Activated CD8-positive, alpha-beta memory T cell treated with anti-CD3 and anti-CD28 coated beads for 1 hour (primary cell): Measurements from ENCODE around the gene SAFB.
"Not testable (repeated sequence)": the region's sequence is repeated elsewhere in the genome, so short reads cannot be mapped to it uniquely, and the experiment has no call there.

ENCODE experiments used
- DNase-seq, 2 donors: peaks; one replicate each; pipeline ENCODE4 v3.0.0-alpha.2; 2020; ENCODE audit warnings: low read depth in 1 of 2; ENCODE audit errors: extremely low read depth in 1 of 2

Gene SAFB

DNA sequence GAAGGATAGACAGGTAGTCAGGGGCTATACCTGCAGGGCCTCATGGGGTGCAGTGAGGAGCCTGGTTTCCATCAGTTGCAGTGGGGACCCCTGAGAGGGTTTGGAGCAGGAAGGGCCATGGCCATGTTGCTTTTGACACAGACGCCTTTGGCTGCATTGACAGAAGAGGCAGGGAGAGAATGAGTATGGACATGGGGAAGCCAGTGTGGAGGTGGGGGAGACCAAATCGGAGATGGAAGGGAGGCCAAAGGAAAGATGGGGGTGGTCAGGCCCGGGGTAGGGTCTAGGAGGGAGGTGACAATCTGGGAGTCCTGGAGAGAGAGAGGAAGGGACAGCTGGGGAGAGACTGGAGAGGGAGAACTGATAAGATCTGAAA is 59.2 kb downstream of the SAFB start:
- no peak for DNase-seq

DNA sequence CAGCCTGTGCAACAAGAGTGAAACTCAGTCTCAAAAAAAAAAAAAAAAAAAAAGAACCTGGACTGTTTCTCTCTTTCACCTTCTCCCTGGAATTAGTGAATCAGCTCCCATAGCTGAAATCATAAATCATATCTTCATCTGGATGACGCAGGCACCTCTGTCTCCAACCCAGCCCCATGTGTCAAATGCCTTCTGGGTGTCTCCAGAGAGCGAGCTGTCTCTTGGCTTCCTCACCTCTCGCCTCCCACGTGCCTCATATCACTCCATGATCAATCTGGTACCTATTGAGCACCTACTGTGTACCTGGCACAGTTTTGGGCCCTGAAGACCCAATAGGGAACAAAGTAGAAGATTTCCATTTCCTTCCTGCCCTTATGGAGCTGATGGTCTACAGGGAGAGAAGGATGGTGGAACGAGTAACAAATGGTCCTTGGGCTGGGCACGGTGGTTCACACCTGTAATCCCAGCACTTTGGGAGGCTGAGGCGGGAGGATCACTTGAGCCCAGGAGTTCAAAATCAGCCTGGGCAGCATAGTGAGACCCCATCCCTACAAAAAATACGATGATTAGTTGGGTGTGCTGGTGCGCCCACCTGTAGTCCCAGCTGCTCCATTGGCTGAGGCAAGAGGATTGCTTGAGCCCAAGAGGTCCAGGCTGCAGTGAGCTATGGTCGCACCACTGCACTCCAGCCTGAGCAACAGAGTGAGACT is 60.4 kb downstream of the SAFB start:
- no peak for DNase-seq

DNA sequence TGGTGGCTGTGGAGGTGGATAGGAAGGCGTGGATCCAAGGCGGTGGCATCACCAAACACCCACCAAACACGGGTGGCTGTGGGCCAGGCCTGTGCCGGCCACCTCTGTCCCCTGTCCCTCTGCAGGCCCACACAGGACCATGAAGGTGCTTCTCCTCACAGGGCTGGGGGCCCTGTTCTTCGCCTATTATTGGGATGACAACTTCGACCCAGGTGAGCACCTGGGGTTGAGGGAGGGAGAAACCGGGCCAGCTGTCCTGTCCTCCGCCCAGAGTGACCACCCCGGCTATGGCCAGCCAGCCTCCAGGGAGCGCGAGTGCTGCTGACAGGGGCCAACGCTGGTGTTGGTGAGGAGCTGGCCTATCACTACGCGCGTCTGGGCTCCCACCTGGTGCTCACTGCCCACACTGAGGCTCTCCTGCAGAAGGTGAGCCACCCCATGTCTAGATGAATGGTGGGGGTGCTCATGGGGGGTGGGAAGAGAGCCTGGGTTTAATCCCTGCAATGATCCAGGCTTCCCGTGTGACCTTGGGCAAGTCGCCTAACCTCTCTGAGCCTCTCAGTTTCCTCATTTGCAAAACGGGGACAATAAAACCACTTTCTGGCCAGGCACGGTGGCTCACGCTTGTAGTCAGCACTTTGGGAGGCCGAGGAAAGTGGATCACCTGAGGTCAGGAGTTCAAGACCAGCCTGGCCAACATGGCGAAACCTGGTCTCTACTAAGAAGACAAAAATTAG is 62.0 kb downstream of the SAFB start:
- no peak for DNase-seq

DNA sequence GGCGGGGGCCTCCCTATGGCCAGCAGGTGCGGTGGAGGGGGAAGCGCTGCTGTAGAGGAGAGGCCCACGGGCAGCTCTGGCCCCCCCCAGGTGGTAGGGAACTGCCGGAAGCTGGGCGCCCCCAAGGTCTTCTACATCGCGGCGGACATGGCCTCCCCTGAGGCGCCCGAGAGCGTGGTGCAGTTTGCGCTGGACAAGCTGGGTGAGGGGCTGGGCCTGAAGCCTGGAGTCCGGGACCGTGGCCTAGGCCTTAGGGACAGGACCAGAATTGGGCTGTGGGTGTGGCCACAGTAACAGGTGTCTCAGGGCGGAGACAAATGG is 63.4 kb downstream of the SAFB start:
- DNase-seq: no peak

DNA sequence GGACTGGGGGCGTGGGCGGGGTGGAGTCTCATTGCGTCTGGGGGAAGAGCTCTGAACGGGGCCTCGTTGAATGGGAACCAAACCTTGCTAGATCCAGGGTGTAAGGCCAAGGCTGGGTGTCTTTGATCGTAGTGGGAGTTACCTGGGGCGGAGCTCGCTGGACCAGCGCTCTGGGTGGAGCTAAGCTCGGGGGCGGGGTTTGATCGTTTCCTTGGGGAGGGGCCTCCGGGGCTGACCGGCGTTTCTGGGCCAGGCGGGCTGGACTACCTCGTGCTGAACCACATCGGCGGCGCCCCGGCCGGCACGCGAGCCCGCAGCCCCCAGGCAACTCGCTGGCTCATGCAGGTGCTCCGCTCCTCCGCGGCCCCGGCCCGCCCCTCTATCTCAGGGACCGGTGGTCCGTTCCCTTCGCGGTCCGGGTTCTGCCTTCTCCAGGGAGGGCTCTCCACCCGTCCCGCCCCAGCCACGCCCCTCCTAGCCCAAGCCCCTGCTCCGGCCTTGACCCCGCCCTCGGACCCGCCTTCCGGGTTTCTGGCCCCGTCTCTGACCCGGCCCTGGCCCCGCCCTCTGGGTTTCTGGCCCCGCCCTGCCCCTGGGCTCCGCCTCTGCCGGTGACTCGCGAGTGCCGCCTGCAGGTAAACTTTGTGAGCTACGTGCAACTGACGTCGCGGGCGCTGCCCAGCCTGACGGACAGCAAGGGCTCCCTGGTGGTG is 63.9 kb downstream of the SAFB start:
- DNase-seq: peak; percentile 86 to 93

DNA sequence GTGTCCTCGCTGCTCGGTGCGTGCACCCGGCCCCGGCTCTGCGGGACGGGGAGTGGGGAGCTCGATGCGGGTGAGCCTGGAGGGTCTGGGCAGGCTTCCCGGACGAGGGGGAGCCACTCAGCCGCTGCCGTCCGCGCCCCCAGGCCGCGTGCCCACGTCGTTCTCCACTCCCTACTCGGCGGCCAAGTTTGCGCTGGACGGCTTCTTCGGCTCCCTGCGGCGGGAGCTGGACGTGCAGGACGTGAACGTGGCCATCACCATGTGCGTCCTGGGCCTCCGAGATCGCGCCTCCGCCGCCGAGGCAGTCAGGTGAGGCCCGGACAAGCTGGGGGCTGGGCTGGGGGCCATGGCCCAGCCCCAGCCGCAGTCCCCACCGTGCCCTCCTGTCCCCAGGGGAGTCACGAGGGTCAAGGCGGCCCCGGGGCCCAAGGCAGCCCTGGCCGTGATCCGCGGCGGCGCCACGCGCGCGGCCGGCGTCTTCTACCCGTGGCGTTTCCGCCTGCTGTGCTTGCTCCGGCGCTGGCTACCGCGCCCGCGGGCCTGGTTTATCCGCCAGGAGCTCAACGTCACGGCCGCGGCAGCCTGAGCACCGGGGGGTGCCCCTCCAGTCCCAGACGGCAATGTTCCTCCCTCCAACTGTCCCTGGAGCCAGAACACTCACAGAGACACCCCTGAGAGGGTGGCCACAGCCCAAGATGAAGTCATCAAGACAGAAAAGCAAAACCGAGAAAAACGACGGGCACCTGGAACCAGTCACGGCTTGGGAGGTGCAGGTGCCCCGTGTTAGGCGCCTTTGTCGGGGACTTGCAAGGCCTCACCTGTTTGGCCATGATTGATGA is 64.7 kb downstream of the SAFB start:
- no peak for DNase-seq

DNA sequence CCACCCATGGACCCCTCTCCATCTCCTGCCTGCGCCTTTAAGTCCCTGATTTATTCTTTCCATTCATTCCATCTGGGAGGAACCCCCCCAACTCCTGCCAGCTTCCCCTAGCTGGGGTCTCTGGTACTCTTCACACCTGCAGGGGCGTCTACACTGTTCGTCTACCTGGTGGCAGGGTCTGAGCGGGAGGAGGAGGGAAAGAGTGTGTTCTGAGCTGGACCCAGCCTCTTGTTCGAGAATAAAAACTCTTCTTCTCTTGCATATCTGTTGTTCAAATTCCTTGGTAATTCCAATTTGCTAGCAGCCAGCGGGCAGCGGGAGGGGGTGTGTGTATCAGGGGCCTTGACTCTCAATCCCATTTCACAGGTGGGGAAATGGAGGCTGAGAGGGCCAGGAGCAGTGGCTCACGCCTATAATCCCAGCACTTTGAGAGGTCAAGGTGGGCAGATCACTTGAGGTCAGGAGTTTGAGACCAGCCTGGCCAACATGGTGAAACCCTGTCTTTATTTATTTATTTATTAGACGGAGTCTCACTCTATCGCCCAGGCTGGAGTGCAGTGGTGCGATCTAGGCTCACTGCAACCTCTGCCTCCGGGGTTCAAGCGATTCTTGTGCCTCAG is 65.5 kb downstream of the SAFB start:
- DNase-seq: not testable (repeated sequence)

DNA sequence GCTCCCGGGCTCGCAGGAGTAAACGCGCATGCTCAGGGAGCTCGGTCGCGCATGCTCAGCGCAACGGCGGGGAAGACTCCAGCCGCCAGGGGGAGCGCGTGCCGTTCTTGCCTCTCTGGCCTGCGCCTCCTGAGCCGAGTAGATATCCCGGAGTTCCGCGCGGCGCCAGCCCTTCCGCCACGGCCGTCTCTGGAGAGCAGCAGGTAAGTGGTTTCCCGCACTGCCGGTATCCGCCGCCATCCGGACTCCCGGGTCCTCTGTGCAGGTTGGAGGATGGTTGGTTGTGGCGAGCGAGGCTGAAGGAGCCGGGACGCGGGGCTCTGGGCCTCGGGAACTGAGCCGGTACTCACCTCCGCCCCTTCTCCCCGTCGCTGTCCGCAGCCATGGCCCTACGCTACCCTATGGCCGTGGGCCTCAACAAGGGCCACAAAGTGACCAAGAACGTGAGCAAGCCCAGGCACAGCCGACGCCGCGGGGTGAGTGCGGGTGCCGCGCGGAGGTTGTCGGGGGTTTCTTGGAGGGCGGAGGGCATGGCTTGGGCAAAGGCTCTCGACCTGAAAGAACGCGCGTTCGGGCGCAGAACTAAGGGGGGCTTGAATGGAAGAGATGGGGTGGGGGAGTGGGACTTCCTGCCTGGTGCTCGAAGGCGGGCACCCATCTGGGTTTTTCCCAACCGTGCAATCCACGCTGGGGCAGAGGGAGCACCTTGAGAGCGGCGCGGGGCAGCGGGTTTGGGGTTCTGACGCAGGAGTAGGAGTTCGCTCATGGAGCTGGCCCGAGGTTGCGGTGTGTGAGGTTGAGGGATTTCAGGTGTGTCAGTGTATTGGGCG is 67.5 kb downstream of the SAFB start, which contains the start of gene RPL36:
Gene RPL36, plus strand, starts transcription at position 171 of the 830 bp plus-strand sequence. Its CDS starts 213 bp downstream, at position 384.
- peak; percentile 95 to 99 for DNase-seq

DNA sequence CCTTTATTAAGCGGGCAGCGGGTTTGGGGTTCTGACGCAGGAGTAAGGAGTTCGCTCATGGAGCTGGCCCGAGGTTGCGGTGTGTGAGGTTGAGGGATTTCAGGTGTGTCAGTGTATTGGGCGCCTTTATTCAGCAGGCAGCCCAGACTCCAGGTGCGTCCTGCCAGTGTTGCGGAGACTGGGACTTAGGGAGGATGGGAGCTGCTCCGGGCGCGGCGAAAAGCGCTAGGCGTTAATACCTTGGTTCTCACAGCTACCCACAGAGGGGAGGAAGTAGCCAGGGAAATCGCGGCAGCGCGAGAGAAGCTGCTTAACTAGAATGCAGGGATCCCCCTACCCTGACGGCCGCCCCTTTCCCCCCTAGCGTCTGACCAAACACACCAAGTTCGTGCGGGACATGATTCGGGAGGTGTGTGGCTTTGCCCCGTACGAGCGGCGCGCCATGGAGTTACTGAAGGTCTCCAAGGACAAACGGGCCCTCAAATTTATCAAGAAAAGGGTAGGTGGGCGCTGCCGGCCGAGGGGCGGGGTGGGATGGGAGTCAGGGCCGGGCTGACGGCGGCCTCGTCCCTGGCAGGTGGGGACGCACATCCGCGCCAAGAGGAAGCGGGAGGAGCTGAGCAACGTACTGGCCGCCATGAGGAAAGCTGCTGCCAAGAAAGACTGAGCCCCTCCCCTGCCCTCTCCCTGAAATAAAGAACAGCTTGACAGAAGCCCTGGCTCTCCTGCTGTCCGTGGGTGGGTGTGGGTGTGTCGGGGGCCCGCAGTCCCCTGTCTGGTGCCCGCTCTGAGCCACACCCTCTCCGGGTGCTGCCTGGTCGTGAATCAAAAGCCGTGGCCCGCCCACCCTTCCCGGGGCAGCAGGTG is 68.3 kb downstream of the SAFB start:
- peak in 1 of 2 donors; percentile 14 for DNase-seq

DNA sequence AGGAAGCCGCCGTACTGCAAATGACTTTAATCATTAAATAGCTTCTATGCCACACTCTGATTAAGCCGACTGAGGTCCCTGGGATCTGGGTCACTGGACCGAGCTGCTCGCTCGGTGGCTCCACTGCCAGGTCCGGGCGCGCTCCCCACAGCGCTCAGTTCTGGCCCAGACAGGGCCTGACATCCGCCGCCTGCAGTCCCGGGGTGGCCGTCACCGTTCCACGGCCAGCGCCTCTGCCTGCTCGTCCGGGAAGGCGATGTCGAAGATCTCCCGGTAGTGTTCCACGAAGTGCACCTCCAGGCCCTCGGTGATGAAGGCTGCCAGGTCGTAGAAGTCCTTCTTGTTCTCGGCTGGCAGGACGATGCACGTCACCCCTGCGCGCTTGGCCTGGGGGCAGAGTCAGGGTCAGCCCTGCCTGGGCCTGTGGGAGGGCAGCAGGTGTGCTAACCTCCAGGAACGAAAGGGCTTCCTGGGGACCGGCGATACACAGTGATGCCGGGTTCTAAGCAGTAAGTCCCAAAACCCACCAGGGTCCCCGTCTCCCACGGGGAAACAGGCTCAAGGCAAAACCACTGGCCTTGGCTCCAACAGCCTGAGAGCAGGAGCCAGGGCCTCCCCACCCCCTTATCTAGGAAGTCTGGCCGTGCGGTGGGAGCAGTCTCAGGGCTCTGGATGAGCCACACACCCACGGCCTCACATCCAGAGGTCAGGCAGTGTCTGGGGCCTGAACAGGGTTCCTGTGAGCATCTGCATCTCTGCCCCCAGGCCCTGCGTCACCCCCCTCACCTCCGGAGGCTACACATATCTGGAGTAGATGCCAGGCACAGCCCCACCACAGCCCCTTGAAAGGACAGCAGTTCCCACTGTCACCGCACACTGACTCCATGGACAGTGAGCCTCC is 69.2 kb downstream of the SAFB start:
- DNase-seq: no peak

DNA sequence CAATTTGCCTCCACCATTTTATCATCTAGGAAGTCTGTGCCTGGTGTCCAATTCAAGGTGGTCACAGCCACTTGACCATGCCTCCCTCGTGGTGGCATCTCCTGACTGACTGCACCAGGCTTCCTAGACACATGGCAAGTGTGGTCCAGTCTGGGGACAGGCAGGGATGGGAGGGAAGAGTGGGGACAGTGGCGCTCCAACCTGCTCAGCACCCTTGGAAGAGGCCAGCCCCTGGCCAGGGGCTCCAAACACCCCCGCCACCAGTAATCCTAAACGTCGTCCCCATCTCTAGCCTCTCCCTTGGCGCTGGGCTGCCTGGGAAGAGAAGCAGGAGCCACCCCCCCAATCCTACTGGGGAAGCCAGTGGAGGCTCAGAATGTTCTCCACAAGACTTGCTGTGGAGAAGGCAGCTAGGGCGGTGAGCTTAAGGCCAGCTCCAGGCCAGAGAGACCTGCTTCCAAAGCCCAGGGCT is 69.9 kb downstream of the SAFB start:
- DNase-seq: no peak

DNA sequence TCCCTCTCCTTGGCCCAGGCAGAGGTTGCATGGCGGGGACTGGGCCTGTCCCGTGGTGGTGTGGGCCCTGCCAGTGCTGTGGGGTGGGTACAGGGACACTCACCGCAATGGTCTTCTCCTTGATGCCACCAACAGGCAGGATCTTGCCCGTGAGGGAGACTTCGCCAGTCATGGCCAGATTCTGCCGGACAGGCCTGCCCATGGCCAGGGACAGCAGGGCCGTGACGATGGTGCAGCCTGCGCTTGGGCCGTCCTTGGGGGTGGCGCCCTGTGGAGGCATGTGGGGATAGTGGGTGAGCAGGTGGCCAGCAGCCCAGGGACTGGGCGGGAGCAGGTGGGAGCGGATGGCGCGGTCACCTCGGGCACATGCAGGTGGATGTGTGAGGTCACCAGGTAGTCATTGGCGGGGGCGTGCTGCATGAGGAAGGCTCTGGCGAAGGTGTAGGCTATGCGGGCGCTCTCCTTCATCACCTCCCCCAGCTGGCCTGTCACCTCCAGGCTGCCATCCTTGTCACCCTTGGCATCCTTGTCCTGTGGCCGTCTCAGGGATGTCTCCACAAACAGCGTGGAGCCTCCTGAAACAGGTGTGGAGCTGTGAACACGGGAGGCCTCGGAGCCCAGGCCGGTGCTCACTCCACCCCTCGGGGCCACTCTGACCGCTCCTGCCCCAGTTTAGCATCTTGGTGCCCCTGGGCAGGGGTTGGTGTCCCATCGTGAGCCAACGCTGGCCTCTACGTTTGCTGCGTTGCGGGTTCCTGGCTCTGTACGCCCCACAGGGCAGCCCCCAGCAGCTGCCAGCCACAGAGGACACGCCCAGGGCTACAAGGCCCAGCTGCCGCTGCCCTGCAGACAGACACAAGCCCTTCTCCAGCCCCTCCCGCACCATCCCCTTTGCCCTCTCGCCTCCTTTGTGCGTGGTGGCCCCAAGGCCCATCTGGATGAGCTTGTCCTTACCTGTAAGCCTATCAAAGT is 70.6 kb downstream of the SAFB start:
- no peak for DNase-seq

DNA sequence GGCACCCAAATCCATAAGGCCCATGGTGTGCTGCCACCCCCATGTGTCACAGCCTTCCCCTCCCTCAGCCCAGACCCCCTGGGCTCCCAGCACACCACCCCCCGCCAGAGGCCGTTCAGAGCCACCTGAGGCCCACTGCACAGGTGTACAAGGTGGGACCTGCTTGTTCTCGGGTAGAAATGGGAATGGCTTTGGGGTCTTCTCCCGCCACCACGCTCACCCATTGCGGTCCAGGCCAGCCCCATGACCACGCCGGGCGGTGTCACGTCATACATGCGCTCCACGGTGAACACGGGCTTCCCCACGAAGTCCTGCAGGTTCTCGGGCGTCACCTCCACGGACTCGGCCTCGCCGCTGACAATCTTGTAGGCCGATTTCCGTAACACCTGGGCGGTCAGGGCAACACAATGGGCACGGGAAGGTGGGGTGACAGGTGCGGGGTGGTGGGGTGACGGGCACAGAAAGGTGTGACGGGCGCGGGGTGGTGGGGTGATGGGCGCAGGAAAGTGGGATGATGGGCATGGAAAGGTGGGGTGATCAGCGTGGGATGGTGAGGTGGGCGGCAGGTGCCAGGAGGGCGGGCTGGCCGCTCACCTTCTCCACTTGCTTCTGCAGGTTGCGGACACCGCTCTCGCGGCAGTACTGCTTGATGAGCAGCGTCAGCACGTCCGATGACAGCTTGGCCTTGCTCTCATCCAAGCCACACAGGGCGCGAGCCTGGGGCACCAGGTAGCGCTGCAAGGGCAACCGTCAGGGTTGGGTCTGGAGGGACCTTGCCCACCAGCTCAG is 71.5 kb downstream of the SAFB start:
- no peak for DNase-seq

DNA sequence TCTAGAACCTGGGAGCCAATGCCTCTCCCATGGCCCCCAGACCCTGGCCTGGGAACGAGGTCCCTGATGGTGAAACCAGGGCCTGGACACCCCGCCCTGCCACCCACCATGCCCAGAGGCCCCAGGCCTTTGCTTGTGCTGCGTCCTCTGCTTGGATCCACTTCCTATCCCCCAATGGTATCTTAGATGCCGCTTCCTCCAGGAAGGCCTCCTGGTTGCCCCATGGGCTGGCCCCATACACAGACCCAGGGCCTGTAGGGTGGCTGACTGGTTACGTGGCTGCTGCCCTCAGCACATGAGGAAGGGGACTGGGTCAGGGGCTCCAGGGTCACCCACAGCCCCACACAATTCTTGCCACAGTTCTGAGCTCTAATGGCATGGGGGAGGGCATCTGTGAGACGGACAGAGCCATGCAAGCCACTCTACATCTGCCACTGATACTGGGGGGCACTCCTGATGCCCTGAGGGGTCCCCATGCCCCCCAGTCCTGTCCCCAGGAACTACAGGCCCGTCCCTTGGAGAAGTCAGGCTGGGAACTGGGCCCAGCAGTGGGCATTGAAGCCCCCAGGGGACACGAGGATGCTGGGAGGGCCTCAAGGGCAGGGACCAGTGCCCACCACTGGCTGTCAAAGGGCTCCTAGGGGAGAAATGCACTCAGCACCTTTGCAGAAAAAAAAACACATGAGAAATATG is 72.2 kb downstream of the SAFB start:
- no peak for DNase-seq

DNA sequence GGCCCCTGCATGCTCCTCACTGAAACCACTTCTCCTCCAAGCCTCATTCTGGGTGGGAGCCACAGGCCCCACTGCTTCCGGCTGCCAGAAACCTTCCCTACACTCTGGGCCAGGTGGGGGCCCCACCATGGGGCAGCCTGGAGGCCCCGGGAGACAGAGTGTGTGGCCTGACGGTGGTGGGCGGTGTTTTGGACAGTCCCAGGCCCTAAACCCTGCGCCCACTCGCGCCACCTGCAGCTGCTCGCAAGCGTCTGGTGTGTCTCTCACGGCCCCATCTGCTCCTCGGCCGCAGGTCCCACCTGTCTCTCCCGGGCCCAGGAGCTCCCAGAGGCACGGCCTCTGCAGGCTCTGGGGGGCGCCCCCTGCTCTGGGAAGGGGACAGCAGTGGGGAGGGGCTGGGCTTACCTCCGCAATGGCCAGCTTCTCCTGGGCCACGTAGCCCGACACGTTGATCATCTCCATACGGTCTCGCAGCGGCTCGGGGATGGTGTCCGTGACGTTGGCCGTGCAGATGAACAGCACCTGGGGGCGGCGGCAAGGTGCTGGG is 72.8 kb downstream of the SAFB start:
- no peak for DNase-seq
